Measurements from ENCODE around the gene TCEA3.
A peak's percentile ranks its signal among the peaks of the same experiment; 100 is the strongest.

The TCEA3 gene

DNA sequence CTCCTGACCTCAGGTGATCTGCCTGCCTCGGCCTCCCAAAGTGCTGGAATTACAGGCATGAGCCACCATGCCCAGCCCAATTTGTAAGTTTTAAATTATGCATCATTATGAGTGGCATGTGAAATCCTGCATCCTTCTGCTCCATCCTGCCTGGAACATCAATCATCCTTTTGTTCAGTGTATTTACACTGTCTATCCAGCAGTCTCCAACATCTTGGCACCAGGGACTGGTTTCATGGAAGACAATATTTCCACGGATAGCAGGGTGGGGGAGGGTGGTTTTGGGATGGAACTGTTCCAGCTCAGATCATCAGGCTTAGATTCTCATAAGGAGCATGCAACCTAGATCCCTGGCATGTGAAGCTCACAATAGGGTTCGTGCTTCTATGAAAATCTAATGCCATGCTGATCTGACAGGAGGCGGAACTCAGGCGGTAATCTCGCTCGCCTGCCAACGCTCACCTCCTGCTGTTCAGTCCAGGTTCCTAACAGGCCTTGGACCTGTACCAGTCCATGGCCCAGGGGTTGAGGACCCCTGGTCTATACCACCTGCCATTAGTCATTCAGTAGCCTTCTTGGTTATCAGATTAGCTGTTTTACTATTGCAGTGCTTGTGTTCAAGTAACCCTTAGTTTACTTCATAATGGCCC, 22.2 kb upstream of the TCEA3 start:
- DNase-seq, result no peak

DNA sequence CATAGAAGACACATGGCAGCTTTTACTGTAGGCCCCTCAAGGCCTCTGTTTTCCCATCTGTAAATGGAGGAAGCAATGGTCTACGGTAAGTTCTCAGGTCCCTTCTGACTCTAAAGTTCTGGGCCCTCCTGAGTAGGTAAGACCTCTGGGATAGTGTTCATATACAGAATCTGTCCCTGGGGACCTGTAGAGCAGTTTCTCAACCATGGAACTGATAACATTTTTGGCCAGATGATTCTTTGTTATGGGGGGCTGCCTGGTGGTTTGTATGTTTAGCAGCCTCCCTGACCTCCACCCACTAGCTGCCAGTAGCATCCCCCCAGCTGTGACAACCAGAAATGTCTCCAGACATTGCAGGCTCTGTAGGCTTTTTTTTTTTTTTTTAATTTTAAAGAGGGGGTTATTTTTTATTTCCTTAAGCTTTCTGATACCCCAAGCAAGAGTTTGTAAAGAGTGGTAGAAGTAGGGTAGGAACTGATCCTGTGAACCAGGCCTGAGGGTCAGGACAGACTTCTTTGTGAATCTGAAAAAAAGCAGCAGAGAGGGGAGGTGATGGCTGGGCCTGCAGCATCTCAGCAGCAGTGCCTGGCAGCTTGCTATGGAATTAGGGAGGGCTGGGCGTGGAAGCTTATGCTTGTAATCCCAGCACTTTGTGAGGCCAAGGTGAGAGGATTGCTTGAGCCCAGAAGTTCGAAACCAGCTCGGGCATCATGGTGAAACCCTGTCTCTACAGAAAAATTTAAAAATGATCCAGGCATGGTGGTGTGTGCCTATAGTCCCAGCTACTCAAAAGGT, 20.2 kb upstream of the TCEA3 start:
- no peak for DNase-seq

- DNase-seq, result no peak
Observed at GRCh38 chr1:23444104-23444533, 19.6 kb upstream of the TCEA3 start.

DNA sequence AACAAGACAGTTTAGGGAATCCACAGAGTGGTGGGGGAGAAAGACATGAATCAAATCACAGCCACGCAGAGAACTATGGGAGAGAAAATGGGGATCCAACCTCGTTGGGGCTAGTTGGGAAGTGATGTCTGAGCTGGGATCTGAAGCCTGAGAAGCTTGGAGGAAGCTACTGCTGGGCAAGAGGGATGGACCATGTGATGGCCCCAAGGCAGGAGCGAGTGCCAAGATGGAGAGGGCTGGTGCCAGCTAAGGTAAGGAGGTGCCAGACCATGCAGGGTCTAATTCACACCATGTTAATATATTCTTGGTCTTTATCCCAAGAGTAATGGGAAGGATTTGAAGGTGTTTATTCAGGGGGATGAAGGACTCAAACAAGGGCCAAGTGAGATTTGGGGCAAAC, 18.2 kb upstream of the TCEA3 start:
- DNase-seq, result no peak

- no peak for DNase-seq
Observed at GRCh38 chr1:23441446-23442148, 17.0 kb upstream of the TCEA3 start.

DNA sequence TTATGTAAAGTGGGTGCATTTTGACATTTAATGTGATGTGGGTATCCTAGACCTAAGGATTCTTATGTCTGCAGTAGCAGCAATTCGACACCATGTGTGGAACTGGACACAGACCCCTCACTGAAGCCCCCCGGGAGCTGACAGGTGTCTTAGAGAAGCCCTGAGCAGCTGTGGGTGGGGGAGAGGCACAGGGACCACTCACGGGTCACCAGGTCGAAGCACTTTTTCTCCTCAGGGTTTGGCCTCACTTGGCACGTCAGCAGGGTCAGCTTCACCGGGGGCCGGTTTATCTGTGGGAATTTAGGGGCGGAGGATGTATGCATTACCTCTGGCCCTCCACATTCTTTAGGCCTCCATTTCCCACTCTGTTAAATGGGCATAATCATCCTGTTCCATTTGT, 14.0 kb upstream of the TCEA3 start:
- no peak for DNase-seq

- DNase-seq, result no peak
Observed at GRCh38 chr1:23437355-23437664, 12.8 kb upstream of the TCEA3 start.

GRCh38 chr1:23436520-23437354, 12.2 kb upstream of the TCEA3 start:
- DNase-seq, result no peak

- DNase-seq, result no peak
Observed at GRCh38 chr1:23434260-23434775, 9.8 kb upstream of the TCEA3 start.

DNA sequence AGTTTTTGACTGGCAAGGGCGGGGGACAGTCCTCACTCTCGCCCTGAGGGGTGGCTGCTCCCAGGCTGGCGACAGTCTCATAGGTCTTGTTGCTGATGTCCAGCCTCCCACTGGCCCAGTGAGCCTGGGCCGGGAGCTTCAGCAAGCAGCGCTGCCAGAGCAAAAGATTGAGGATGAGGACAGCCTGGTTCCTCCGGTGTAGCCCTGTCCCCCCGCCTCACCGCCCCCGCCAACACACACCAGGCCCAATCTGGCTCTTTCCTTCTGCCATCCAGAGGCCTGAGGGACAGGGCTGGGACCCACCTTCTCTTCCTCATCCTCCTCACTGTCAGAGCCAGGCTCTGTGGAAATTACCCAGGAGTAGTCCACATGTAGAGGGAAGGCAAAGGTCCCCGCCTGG, 8.6 kb upstream of the TCEA3 start:
- no peak for DNase-seq

DNA sequence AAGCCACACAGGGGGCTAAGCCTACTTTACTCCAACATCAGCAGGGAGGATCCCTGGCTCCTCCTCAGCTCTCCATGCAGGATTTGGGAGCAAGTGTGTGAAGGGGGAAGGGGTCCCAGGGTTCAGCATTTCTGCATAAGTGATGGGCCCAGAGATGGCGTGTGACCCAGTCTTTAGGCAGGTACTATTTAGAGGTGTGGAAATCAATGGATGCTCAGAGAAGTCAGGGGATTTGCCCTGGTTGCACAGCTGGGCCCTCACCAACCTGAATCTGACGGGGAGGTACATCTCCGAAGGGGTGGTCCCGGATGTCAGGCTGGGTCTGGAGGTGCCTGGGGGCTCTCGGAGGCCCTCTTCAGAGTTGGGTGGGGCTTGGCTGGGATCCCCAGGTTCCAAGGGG, 6.9 kb upstream of the TCEA3 start:
- no peak for DNase-seq

DNA sequence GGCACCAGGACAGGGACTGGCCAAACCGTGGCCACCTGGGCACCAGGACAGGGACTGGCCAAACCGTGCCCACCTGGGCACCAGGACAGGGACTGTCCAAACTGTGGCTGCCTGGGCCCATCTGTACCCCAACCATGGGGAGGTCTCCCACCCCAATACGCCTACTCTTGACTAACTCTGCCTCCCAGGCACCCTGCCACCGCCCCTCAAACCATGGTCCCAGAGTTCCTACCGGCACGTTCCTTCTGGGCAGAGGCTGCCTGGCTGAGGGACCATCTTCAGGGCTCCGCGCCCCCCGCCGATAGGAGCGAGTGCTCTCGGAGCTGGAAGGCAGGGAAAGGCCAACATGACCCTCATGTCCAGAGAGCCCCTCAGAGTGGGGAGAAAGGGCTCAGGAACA, 6.3 kb upstream of the TCEA3 start:
- DNase-seq, result no peak

DNA sequence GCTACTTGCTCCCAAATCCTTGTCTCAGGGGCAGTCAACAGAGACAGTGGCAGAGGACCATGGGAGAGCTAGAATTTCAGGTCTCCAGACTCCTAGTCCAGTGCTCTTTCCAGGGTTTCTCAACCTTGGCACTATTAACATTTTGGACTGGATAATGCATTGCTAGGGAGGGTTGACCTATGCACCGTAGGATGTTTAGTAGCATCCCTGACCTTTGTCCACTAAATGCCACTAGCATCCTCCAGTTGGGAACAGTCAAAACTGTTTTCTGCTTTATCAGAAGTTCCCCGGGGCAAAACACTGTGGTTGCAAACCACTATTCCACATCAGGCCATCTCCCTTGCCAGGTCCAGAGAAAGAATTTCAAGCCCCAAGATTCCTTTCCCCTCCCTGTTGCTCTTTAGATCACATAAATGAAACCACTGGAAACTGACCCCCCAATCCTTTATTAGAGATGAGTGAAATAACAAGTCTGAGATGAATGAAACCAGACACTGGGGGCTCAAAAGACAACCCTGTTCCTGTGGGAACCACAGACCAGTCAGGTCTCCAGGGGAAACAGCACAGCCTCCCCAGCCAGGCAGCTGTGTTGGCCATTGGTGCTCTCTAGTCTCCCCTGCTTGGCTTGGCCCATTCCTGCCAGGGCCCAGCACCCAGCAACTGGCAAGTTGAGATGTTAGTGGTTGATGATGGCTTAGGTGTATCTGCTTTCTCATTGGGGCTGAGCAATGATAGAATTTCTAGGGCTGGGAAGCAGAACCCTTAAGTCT, 3.8 kb upstream of the TCEA3 start:
- no peak for DNase-seq

DNA sequence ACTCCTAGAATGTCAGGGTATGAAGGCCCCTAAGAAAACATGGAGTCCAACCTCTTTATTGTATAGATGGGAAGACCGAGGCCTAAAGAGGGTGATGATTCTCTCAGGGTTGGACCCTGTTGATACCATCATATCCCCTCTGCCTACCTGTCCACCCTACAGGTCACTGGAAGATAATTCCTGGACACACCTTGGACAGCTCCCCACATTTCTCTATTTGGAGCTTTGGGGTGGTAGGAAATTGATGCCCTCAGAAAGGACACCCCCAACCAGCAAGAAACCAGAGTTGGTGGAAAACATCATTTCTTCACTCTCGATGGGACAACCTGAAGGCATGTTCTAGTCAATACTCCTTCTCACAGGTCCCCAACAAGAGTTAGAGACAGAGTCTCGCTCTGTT, 3.0 kb upstream of the TCEA3 start:
- DNase-seq, result no peak

DNA sequence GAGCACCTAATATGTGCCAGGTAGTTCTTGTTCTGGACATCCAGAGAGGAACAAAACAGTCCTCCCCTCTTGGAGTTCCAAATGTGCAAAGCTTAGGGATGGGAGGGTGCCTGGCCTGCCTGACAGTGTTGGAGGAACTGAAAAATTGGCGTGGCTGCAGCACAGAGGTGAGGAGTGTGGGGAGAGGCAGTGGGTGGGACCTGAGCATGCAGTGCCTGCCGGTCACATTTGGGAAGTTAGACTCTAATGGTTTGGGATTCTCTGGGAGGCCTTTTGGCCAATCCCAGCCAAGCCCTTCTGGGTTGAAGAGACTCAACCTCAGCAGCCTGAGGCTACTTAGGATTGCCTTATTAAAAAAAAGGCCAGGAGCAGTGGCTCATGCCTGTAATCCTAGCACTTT, 2.3 kb upstream of the TCEA3 start:
- no peak for DNase-seq

DNA sequence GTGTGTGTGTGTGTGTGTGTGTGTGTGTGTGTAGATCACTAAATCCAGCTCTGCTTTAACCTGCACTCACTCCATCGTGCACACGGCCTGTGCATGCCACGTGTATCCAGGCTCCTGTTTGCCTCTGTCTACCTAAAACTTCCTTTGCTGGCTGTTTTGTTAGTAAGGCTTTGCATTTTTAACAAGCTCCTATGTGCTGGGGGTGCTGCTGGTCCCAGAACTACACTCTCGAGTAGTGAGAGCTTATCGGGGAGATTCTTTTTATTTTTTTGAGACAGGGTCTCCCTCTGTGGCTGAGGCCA, 596 bp upstream of the TCEA3 start:
- no peak for DNase-seq

DNA sequence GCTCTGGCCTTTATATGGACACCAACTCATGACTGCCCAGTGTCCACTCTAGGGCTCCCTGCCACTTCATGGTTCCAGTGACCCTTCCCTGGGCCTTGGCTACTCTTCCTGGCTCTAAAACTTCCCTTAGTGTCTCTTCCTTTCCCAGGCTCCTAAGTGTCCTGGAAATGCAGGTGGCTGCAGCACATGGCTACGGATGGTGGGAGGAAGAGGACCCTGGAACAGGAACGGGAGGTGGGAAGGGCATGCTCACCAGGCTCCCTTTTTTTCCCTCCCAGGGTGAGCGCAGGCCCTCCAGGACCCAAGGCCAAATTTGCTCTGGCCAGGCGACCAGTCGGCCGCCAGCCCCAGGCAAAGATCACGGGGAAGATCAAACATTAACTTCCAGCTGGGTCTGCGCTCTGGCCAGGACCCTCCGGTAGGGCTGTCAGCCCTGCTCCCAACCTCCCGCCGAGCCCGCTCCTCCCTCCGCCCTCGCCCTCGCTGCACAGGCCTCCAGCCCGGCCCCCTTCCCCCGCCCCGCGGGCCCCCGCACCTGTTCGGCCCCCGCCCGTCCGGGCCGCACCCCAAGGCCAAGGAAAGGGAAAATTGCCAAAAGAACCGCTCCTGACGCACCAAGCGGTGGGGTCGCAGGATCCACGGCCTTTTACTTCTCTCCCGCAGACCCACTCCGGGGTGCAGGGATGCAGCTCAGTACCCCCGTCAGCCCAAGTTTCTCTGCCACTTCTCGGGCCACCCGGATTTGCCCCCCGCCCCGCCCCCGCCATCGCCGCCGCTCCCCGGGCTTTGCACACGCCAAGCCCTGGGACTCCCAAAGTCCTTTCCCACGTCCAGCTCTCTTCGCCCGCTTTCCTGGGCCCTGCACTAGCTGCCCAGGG, 894 bp downstream of the TCEA3 start:
- DNase-seq, result no peak

- no peak for DNase-seq
Observed at GRCh38 chr1:23422941-23423340, 1.6 kb downstream of the TCEA3 start.

DNA sequence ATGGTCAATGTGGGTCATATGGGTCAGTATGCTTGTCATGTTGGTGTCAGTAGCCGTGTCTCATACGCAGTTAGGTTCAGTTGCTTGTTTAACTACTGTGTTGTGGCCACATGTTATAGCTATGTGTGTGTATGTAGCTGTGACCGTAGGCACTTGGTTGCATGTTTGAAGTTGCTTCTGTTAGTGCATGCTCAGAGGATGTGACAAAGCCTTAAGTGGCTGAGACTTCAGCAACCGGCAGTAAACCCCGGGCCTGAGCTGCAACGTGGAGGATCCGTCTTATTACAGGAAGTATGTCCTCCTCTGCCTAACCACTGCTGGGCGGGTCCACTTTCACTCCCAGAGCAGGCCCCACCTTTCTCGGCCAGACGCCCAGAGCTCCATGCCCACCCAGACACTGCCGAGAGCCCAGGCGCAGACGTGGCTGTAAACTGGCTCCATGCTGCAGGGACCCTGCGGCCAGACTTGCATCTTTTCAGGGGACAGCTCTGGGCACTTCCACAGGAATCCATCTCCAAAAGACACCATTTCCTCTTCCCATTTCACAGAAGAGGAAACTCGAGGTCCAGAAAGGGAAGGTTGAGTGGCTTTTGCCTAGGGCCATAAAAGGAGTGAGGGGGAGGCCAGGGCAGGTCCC, 2.2 kb downstream of the TCEA3 start:
- peak; percentile 89 for DNase-seq

DNA sequence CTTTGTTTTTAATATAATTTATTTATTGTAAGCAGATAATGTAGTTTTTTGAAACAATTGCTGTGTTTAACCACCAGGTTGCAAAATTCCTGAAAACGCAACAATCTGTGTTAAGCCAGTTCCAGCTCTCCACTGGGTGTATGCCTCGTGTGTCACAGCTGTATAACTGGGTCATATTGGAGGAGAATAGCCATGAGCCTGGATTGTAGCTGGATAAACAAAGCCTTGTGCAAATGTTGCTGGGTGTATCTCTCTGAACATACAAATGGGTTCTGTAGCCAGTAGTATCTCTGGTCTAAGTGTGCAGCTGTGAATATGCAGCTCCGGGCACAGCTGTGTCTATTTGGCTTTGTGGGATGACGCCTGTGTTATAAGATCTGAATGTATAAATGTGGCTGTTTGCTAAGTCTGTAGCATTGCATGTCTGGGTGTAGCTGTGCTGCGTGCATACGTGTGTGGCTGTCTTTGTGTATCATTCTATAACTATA, 2.8 kb downstream of the TCEA3 start:
- peak; percentile 59 for DNase-seq

DNA sequence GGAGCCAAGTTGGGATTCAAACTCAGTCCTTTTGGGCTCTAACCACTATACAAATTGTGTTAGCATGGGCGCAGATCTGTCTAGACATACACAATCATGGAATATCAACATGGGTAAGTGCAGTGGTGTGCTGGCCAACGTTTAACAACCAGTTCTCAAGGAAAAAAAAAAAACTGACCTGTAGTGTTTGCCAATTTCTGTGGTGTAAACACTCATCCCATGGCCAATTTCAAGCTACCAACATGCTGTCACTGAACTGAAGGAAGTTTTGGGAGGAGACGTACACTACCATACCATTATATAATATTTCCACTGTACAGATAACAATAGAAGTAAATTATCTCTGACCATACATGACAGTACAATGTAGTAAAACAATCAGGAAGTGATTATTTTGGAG, 3.2 kb downstream of the TCEA3 start:
- no peak for DNase-seq

Data from fibroblast of skin of back (primary cell).